Measurements from ENCODE around the gene SVBP.
A peak's percentile ranks its signal among the peaks of the same experiment; 100 is the strongest.

The SVBP gene

DNA sequence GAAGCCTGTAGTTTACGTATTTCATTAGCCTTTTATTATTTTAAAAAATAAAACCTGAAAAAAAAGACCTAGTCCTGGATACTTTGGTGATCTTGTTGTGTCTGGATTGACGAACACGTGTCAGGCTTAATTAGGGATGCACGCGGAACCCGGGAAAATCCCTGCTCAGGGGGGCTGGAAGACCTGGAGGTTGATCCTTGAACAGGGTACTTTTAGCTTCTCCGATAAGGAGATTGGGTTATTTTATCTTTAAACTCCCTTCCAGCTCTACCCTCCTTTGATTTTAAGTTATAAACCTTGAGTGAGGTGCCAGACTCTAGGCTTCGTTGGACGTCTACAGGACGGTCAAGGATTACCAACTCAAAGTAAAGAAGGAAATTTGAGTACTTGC is 28.7 kb upstream of the SVBP start:
- H3K9me3 ChIP-seq (replicated peaks in 1 of 2; ENCODE audit: control insufficient read depth in 2 of 2, insufficient read depth in 1 of 2, low read depth in 1 of 2, low read length in 2 of 2) = peaks cover 6 to 12% of the 10 kb centered on the region in 2 donors

DNA sequence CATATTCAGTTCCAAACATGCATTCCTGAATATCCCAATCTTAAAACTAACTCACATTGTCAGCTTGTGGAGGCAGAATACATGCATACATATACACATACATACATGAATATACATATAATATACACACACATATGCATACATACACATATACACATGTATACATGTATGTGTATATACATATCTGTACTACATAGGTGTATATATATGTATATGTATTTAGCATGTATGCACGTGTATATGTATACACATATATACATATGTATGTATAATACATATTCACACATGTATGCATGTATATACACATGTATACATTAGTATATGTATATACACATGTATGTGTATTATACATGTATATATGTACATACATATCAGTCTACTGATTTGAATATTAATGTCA is 28.0 kb upstream of the SVBP start:
- no peak overlapping the region for H3K4me2 ChIP-seq (ENCODE audit: insufficient read depth, low read length, poor library complexity, severe bottlenecking)
- no peak overlapping the region for H3K27ac ChIP-seq (replicated peaks; ENCODE audit: low read length)
- no peak overlapping the region for H3K18ac ChIP-seq (ENCODE audit: low read length)
- no peak overlapping the region for H3K4me3 ChIP-seq (ENCODE audit: low read length in 2 of 2)
- no peaks in the 10 kb centered on the region for H3K27me3 ChIP-seq (ENCODE audit: control insufficient read depth in 3 of 3, insufficient read depth in 3 of 3, low read depth in 1 of 3, low read length in 3 of 3)
- DNase-seq (ENCODE audit: low spot score) = no peak
- no peak overlapping the region for H4K91ac ChIP-seq (ENCODE audit: low read depth, low read length, poor library complexity)
- WGBS, 2 donors (ENCODE audit: extremely low coverage in 2 of 2, insufficient read length in 2 of 2, insufficient replicate concordance in 1 of 2) = no CpG with 5 or more reads among the region's 1 CpG
- H3K9ac ChIP-seq (ENCODE audit: low read depth, low read length, poor library complexity) = no peak overlapping the region
- no peak overlapping the region for H3K23ac ChIP-seq (ENCODE audit: low read depth, low read length, poor library complexity)
- no peak overlapping the region for H2BK12ac ChIP-seq (ENCODE audit: low read length)
- H3K4me1 ChIP-seq (ENCODE audit: control insufficient read depth in 2 of 2, insufficient read depth in 1 of 2, low read depth in 1 of 2, low read length in 2 of 2) = peaks cover 10% of the 10 kb centered on the region in 2 donors
- no peak overlapping the region for H2AK5ac ChIP-seq (ENCODE audit: low read depth, low read length)
- H3K14ac ChIP-seq (ENCODE audit: low read length) = no peak overlapping the region
- H2BK15ac ChIP-seq (ENCODE audit: low read length) = no peak overlapping the region
- H4K8ac ChIP-seq (ENCODE audit: low read depth, low read length) = no peak overlapping the region
- H2BK5ac ChIP-seq (ENCODE audit: low read length) = no peak overlapping the region
- no peak overlapping the region for H2BK120ac ChIP-seq (ENCODE audit: low read depth, low read length)
- H3K36me3 ChIP-seq (replicated peaks in 1 of 2; ENCODE audit: control insufficient read depth in 2 of 2, insufficient read depth in 2 of 2, low read length in 2 of 2) = peaks cover 6 to 24% of the 10 kb centered on the region in 2 donors
- H3K4ac ChIP-seq (ENCODE audit: low read length) = no peak overlapping the region
- H2AFZ ChIP-seq (ENCODE audit: low read length) = no peak overlapping the region
- peaks cover 5% of the 10 kb centered on the region in 2 donors for H3K9me3 ChIP-seq (replicated peaks in 1 of 2; ENCODE audit: control insufficient read depth in 2 of 2, insufficient read depth in 1 of 2, low read depth in 1 of 2, low read length in 2 of 2)
- H3K79me1 ChIP-seq (ENCODE audit: low read depth, low read length) = peaks cover 6% of the 10 kb centered on the region

More for the DNA sequence above, 28.7 kb upstream of the SVBP start:
- Histone ChIP-seq H2BK12ac (ENCODE audit: low read length) (no peak overlapping the region), H2BK120ac (ENCODE audit: low read depth, low read length) (no peak overlapping the region), H2BK15ac (ENCODE audit: low read length) (no peak overlapping the region), H3K27ac (replicated peaks; ENCODE audit: low read length) (no peak overlapping the region), H3K27me3 (ENCODE audit: control insufficient read depth in 3 of 3, insufficient read depth in 3 of 3, low read depth in 1 of 3, low read length in 3 of 3) (no peaks in the 10 kb centered on the region), H3K4me1 (ENCODE audit: control insufficient read depth in 2 of 2, insufficient read depth in 1 of 2, low read depth in 1 of 2, low read length in 2 of 2) (peaks cover 10% of the 10 kb centered on the region in 2 donors), H4K91ac (ENCODE audit: low read depth, low read length, poor library complexity) (no peak overlapping the region), H3K23ac (ENCODE audit: low read depth, low read length, poor library complexity) (no peak overlapping the region), H3K14ac (ENCODE audit: low read length) (no peak overlapping the region), H3K4ac (ENCODE audit: low read length) (no peak overlapping the region), H2BK5ac (ENCODE audit: low read length) (no peak overlapping the region), H3K9ac (ENCODE audit: low read depth, low read length, poor library complexity) (no peak overlapping the region), H3K18ac (ENCODE audit: low read length) (peak overlapping the region; percentile 11), H3K36me3 (replicated peaks in 1 of 2; ENCODE audit: control insufficient read depth in 2 of 2, insufficient read depth in 2 of 2, low read length in 2 of 2) (peaks cover 8 to 31% of the 10 kb centered on the region in 2 donors), H3K4me3 (ENCODE audit: low read length in 2 of 2) (peak overlapping the region; percentile 85), H2AFZ (ENCODE audit: low read length) (peak overlapping the region; percentile 95), H3K4me2 (ENCODE audit: insufficient read depth, low read length, poor library complexity, severe bottlenecking) (peak overlapping the region; percentile 94), H3K79me1 (ENCODE audit: low read depth, low read length) (peaks cover 6% of the 10 kb centered on the region), H4K8ac (ENCODE audit: low read depth, low read length) (no peak overlapping the region), H2AK5ac (ENCODE audit: low read depth, low read length) (no peak overlapping the region)
- peak; percentile 8 for DNase-seq (ENCODE audit: low spot score)
- no CpG with 5 or more reads among the region's 10 CpGs for WGBS, 2 donors (ENCODE audit: extremely low coverage in 2 of 2, insufficient read length in 2 of 2, insufficient replicate concordance in 1 of 2)

DNA sequence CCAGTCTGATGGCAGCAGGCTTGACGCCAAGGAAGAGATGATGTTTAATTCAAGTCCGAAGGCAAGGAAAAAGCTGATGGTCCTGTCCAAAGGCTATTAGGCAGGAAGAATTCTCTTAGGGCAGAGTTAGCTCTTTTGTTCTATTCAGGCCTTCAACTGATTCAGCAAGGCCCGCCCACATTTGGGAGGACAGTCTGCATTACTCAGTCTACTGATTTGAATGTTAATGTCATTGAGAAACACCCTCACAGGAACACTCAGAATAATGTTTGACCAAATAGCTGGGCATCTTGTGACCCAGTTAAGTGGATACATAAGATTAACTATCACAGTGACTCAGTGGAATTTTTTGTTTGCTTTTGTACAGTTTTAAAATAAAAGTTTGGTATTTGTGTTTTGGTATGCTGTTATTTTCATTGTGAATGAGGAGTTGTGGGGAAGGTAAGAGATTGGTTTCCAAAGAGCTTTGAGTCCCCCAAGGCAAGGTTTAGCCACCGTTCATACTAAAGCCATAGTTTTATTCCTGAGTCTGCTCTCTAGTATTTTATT is 27.5 kb upstream of the SVBP start:
- H2BK120ac ChIP-seq (ENCODE audit: low read depth, low read length) = no peak overlapping the region
- no peak overlapping the region for H4K91ac ChIP-seq (ENCODE audit: low read depth, low read length, poor library complexity)
- H3K23ac ChIP-seq (ENCODE audit: low read depth, low read length, poor library complexity) = no peak overlapping the region
- H3K4ac ChIP-seq (ENCODE audit: low read length) = no peak overlapping the region
- H2BK15ac ChIP-seq (ENCODE audit: low read length) = no peak overlapping the region
- H2BK12ac ChIP-seq (ENCODE audit: low read length) = no peak overlapping the region
- H3K9ac ChIP-seq (ENCODE audit: low read depth, low read length, poor library complexity) = no peak overlapping the region
- H3K9me3 ChIP-seq (replicated peaks in 1 of 2; ENCODE audit: control insufficient read depth in 2 of 2, insufficient read depth in 1 of 2, low read depth in 1 of 2, low read length in 2 of 2) = peaks cover under 1% of the 10 kb centered on the region in 2 donors
- H2BK5ac ChIP-seq (ENCODE audit: low read length) = no peak overlapping the region
- H4K8ac ChIP-seq (ENCODE audit: low read depth, low read length) = no peak overlapping the region
- no peak overlapping the region for H2AFZ ChIP-seq (ENCODE audit: low read length)
- H3K4me3 ChIP-seq (ENCODE audit: low read length in 2 of 2) = no peak overlapping the region
- peaks cover 2 to 19% of the 10 kb centered on the region in 2 donors for H3K36me3 ChIP-seq (replicated peaks in 1 of 2; ENCODE audit: control insufficient read depth in 2 of 2, insufficient read depth in 2 of 2, low read length in 2 of 2)
- H2AK5ac ChIP-seq (ENCODE audit: low read depth, low read length) = no peak overlapping the region
- H3K27me3 ChIP-seq (ENCODE audit: control insufficient read depth in 3 of 3, insufficient read depth in 3 of 3, low read depth in 1 of 3, low read length in 3 of 3) = no peaks in the 10 kb centered on the region
- no peak overlapping the region for H3K4me2 ChIP-seq (ENCODE audit: insufficient read depth, low read length, poor library complexity, severe bottlenecking)
- no CpG with 5 or more reads among the region's 4 CpGs for WGBS, 2 donors (ENCODE audit: extremely low coverage in 2 of 2, insufficient read length in 2 of 2, insufficient replicate concordance in 1 of 2)
- H3K18ac ChIP-seq (ENCODE audit: low read length) = no peak overlapping the region
- peaks cover 6% of the 10 kb centered on the region for H3K79me1 ChIP-seq (ENCODE audit: low read depth, low read length)
- H3K14ac ChIP-seq (ENCODE audit: low read length) = no peak overlapping the region
- no peak overlapping the region for H3K27ac ChIP-seq (replicated peaks; ENCODE audit: low read length)
- no peak for DNase-seq (ENCODE audit: low spot score)
- peaks cover 7 to 10% of the 10 kb centered on the region in 2 donors for H3K4me1 ChIP-seq (ENCODE audit: control insufficient read depth in 2 of 2, insufficient read depth in 1 of 2, low read depth in 1 of 2, low read length in 2 of 2)

DNA sequence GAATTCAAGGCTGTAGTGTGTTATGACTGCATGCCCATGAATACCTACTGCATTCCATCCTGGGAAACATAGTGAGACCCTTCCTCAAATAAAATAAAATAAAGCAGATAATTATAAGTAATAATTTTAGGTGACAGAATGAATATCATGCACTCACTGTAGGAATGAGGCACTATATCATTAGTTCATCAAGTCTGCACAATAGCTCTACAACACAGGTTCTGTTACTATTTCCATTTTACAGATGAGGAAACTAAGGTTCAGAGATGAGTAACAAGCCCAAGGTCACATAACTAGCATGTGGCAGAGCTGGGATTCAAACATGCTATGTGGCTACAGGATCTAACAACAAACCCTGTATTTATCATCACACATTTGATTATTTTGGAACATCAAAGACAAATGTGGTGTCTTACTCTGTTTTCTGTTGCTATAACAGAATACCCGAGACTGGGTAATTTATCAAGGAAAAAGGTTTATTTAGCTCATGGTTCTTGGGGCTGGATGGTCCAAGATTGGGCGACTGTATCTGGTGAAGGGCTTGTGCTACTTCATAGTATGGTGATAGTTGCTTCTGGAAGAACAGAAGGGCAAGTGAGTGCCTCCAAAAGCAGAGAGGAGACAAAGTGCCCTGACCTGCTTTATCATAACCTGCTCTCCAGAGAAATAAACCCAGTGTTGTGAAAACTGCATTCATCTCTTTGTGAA is 24.4 kb upstream of the SVBP start:
- Histone ChIP-seq H4K91ac (ENCODE audit: low read depth, low read length, poor library complexity) (no peak overlapping the region), H2BK12ac (ENCODE audit: low read length) (no peak overlapping the region), H2BK5ac (ENCODE audit: low read length) (no peak overlapping the region), H3K4me3 (ENCODE audit: low read length in 2 of 2) (no peak overlapping the region), H3K27ac (replicated peaks; ENCODE audit: low read length) (no peak overlapping the region), H3K36me3 (replicated peaks in 1 of 2; ENCODE audit: control insufficient read depth in 2 of 2, insufficient read depth in 2 of 2, low read length in 2 of 2) (peaks cover 0 to 4% of the 10 kb centered on the region in 2 donors), H3K4me2 (ENCODE audit: insufficient read depth, low read length, poor library complexity, severe bottlenecking) (no peak overlapping the region), H3K9me3 (replicated peaks in 1 of 2; ENCODE audit: control insufficient read depth in 2 of 2, insufficient read depth in 1 of 2, low read depth in 1 of 2, low read length in 2 of 2) (no peaks in the 10 kb centered on the region), H3K4me1 (ENCODE audit: control insufficient read depth in 2 of 2, insufficient read depth in 1 of 2, low read depth in 1 of 2, low read length in 2 of 2) (no peaks in the 10 kb centered on the region), H3K27me3 (ENCODE audit: control insufficient read depth in 3 of 3, insufficient read depth in 3 of 3, low read depth in 1 of 3, low read length in 3 of 3) (no peaks in the 10 kb centered on the region), H3K23ac (ENCODE audit: low read depth, low read length, poor library complexity) (no peak overlapping the region), H2BK120ac (ENCODE audit: low read depth, low read length) (no peak overlapping the region), H3K14ac (ENCODE audit: low read length) (no peak overlapping the region), H4K8ac (ENCODE audit: low read depth, low read length) (no peak overlapping the region), H3K79me1 (ENCODE audit: low read depth, low read length) (no peaks in the 10 kb centered on the region), H2BK15ac (ENCODE audit: low read length) (no peak overlapping the region), H2AFZ (ENCODE audit: low read length) (no peak overlapping the region), H3K18ac (ENCODE audit: low read length) (no peak overlapping the region), H3K4ac (ENCODE audit: low read length) (no peak overlapping the region), H3K9ac (ENCODE audit: low read depth, low read length, poor library complexity) (no peak overlapping the region), H2AK5ac (ENCODE audit: low read depth, low read length) (no peak overlapping the region)
- WGBS, 2 donors (ENCODE audit: extremely low coverage in 2 of 2, insufficient read length in 2 of 2, insufficient replicate concordance in 1 of 2) = no CpG with 5 or more reads among the region's 2 CpGs
- no peak for DNase-seq (ENCODE audit: low spot score)

All from neuronal stem cell (in vitro differentiated cells).